Neural crest cell (in vitro differentiated cells): ENCODE data around the gene FGD6. TPM values are rescaled to one million over a fixed set of nuclear protein-coding genes. Genes with fewer than 3 reads are reported as not detected.
A peak's percentile ranks its signal among the peaks of the same experiment; 100 is the strongest.
"Not testable (repeated sequence)": the region's sequence is repeated elsewhere in the genome, so short reads cannot be mapped to it uniquely, and the experiment has no call there.

ENCODE experiments used
- DNase-seq: peaks from one replicate; pipeline ENCODE4 v3.0.0; 2021; ENCODE audit warnings: low read depth, mixed read lengths, low spot score
- H3K27ac Mint-ChIP-seq: one replicate; pipeline ENCODE4 v1.8.0; 2021; ENCODE audit warnings: mild to moderate bottlenecking, mixed read lengths; ENCODE audit not compliant: unreplicated experiment
- H3K27me3 Mint-ChIP-seq: 2 replicates; pipeline ENCODE4 v1.8.0; 2021; ENCODE audit warnings: low read depth, mild to moderate bottlenecking, mixed read lengths
- H3K36me3 Mint-ChIP-seq: 2 replicates; pipeline ENCODE4 v1.8.0; 2021; ENCODE audit warnings: low read depth, mild to moderate bottlenecking, mixed read lengths
- H3K4me1 Mint-ChIP-seq: 2 replicates; pipeline ENCODE4 v1.8.0; 2021; ENCODE audit warnings: mixed read lengths
- H3K4me3 Mint-ChIP-seq: one replicate; pipeline ENCODE4 v1.8.0; 2021; ENCODE audit warnings: mild to moderate bottlenecking, mixed read lengths
- H3K9me3 Mint-ChIP-seq: 2 replicates; pipeline ENCODE4 v1.8.0; 2021; ENCODE audit warnings: mixed read lengths
- total RNA-seq: library from RNA; stranded (reverse); gene quantifications from 2 replicates; pipeline ENCODE4 v1.2.1, GENCODE V29; 2021
- TF ChIP-seq, protein P1 (sequence below): fragments of 200-600 bp; sonication (generic); conservative IDR thresholded peaks from 2 replicates; pipeline ENCODE4 v1.5.0; 2021; ENCODE audit warnings: antibody characterized with exemption, mild to moderate bottlenecking

FGD6 gene
- total RNA-seq, 1 donor from 2014 or later: 17.4 TPM

DNA sequence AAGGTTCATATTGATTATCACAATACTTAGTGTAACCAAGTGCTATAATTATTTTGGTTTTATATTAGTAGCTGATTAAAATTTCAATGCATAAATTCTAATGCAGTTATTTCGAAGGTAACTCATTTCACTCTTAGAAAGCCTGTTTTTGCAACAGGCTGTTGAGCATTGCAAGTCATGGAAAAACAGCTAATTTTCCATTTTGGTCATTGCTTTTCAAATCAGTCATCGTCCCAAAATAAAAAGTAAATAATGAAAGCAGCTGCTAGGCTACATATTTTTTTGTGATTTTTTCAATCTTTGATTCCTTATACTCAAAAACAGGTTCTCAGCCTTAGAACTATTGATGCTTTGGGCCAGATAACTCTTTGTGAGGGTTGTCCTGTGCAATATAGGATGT is 23.3 kb upstream of the FGD6 start:
- Mint-ChIP-seq H3K9me3 (no peaks in the 10 kb centered on the region), H3K27me3 (no peaks in the 10 kb centered on the region), H3K4me3 (no peak overlapping the region), H3K4me1 (no peaks in the 10 kb centered on the region), H3K36me3 (peaks cover 24% of the 10 kb centered on the region), H3K27ac (no peak overlapping the region)
- DNase-seq: no peak
- TF ChIP-seq, protein P1, sequence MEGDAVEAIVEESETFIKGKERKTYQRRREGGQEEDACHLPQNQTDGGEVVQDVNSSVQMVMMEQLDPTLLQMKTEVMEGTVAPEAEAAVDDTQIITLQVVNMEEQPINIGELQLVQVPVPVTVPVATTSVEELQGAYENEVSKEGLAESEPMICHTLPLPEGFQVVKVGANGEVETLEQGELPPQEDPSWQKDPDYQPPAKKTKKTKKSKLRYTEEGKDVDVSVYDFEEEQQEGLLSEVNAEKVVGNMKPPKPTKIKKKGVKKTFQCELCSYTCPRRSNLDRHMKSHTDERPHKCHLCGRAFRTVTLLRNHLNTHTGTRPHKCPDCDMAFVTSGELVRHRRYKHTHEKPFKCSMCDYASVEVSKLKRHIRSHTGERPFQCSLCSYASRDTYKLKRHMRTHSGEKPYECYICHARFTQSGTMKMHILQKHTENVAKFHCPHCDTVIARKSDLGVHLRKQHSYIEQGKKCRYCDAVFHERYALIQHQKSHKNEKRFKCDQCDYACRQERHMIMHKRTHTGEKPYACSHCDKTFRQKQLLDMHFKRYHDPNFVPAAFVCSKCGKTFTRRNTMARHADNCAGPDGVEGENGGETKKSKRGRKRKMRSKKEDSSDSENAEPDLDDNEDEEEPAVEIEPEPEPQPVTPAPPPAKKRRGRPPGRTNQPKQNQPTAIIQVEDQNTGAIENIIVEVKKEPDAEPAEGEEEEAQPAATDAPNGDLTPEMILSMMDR: no peak

DNA sequence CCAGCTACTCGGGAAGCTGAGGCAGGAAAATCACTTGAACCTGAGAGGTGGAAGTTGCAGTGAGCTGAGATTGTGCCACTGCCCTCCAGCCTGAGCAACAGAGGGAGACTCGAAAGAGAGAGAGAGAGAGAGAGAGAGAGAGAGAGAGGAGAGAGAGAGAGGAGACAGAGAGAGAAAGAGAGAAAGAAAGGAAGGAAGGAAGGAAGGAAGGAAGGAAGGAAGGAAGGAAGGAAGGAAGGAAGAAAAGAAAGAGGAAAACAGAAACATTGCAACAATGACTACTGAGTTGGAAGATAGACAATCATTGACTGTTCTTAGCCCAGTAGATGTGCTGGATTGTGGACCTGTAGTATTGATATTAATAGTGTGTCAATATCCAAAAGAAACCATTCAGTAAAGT is 22.6 kb upstream of the FGD6 start:
- H3K4me1 Mint-ChIP-seq, H3K9me3 Mint-ChIP-seq, H3K4me3 Mint-ChIP-seq, H3K27me3 Mint-ChIP-seq, DNase-seq: not testable (repeated sequence)
- Mint-ChIP-seq H3K27ac (peak overlapping the region; percentile 90), H3K36me3 (peaks cover 24% of the 10 kb centered on the region)

GRCh38 chr12:95239216-95239615 is 21.9 kb upstream of the FGD6 start:
- no peak overlapping the region for H3K27ac Mint-ChIP-seq
- TF ChIP-seq, protein P1: no peak
- no peak for DNase-seq
- peaks cover 27% of the 10 kb centered on the region for H3K36me3 Mint-ChIP-seq
- no peaks in the 10 kb centered on the region for H3K9me3 Mint-ChIP-seq
- no peaks in the 10 kb centered on the region for H3K27me3 Mint-ChIP-seq
- no peaks in the 10 kb centered on the region for H3K4me1 Mint-ChIP-seq
- H3K4me3 Mint-ChIP-seq: no peak overlapping the region

- no peak for DNase-seq
- Mint-ChIP-seq H3K36me3 (peaks cover 24% of the 10 kb centered on the region), H3K27ac (no peak overlapping the region)
These were observed 20.9 kb upstream of the FGD6 start for GRCh38 chr12:95238150-95238549.

DNA sequence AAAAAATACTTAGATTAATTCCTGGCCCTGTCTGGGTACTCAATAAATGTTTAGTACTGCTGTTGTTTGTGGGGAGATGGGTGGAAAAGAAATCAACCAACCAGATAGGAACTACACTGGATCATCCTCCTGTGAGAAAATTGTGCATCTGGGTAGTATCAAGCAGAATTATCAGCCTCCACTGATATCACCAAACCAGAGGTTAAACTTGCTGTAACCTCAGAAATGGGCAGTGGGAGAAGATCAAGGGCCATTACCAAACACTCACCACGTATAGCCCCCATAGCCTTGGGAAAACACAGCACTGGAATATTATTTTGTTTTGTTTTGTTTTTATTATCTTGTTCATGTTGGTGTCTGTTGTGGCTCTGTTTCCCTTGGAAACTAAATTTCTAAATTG is 20.0 kb upstream of the FGD6 start:
- Mint-ChIP-seq H3K4me1 (peaks cover 3% of the 10 kb centered on the region), H3K36me3 (peaks cover 24% of the 10 kb centered on the region), H3K4me3 (no peak overlapping the region), H3K27me3 (no peaks in the 10 kb centered on the region), H3K9me3 (no peaks in the 10 kb centered on the region), H3K27ac (no peak overlapping the region)
- TF ChIP-seq, protein P1: no peak
- no peak for DNase-seq

More at GRCh38 chr12:95238150-95238549, 20.9 kb upstream of the FGD6 start:
- H3K4me3 Mint-ChIP-seq: no peak overlapping the region
- no peaks in the 10 kb centered on the region for H3K27me3 Mint-ChIP-seq
- no peaks in the 10 kb centered on the region for H3K9me3 Mint-ChIP-seq
- TF ChIP-seq, protein P1: no peak
- no peaks in the 10 kb centered on the region for H3K4me1 Mint-ChIP-seq

DNA sequence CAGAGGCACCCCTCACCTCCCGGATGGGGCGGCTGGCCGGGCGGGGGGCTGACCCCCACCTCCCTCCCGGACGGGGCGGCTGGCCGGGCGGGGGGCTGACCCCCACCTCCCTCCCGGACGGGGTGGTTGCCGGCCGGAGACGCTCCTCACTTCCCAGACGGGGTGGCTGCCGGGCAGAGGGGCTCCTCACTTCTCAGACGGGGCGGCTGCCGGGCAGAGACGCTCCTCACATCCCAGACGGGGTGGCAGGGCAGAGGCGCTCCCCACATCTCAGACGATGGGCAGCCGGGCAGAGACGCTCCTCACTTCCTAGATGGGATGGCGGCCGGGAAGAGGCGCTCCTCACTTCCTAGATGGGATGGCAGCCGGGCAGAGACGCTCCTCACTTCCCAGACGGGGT is 18.4 kb upstream of the FGD6 start:
- not testable (repeated sequence) for H3K27me3 Mint-ChIP-seq, DNase-seq, H3K4me3 Mint-ChIP-seq, H3K27ac Mint-ChIP-seq, H3K9me3 Mint-ChIP-seq
- peaks cover 19% of the 10 kb centered on the region for H3K36me3 Mint-ChIP-seq
- peaks cover 13% of the 10 kb centered on the region for H3K4me1 Mint-ChIP-seq

DNA sequence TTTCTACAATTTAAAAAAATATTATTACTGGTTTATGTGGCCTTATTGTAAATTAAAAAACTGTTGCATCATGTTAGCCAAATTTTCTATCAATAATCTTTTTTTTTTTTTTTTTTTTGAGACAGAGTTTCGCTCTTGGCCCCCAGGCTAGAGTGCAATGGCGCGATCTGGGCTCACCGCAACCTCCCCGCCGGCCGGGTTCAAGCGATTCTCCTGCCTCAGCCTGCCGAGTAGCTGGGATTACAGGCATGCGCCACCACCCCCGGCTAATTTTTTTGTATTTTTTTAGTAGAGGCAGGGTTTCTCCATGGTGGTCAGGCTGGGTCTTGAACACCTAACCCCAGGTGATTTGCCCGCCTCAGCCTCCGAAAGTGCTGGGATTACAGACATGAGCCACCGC is 16.9 kb upstream of the FGD6 start:
- not testable (repeated sequence) for H3K4me3 Mint-ChIP-seq

More for the DNA sequence above, 16.9 kb upstream of the FGD6 start:
- peaks cover 19% of the 10 kb centered on the region for H3K36me3 Mint-ChIP-seq
- not testable (repeated sequence) for H3K27me3 Mint-ChIP-seq, DNase-seq, H3K9me3 Mint-ChIP-seq, H3K27ac Mint-ChIP-seq
- H3K4me1 Mint-ChIP-seq: peaks cover 15% of the 10 kb centered on the region
